Activated CD4-positive, alpha-beta T cell treated with anti-CD3 and anti-CD28 coated beads, Interleukin-2, amount 10 ng/mL, durations not matched to agents 7 days and 5 days (primary cell): ENCODE measurements around the gene TMSB15B. TPM values are rescaled to one million over a fixed set of nuclear protein-coding genes. Genes with fewer than 3 reads are reported as not detected.
"Not testable (repeated sequence)": the region's sequence is repeated elsewhere in the genome, so short reads cannot be mapped to it uniquely, and the experiment has no call there.

Experiments
- CTCF ChIA-PET: fragments of 350-600 bp; sonication (Branson Sonifier 250); formaldehyde crosslinking; loops from one replicate; lab custom pipeline; 2021; ENCODE audit warnings: antibody characterized with exemption; lab: Charles Lee
- POLR2A ChIA-PET: fragments of 350-600 bp; sonication (Branson Sonifier 250); formaldehyde crosslinking; loops from one replicate; lab custom pipeline; 2021; ENCODE audit warnings: antibody characterized with exemption; lab: Charles Lee
- DNase-seq: peaks from one replicate; pipeline ENCODE4 v3.0.0-alpha.2; 2020
- H3K27ac Mint-ChIP-seq: one replicate; pipeline ENCODE4 v1.8.0; 2021; ENCODE audit warnings: mild to moderate bottlenecking, moderate library complexity, mixed read lengths
- H3K27me3 Mint-ChIP-seq: one replicate; pipeline ENCODE4 v1.8.0; 2021; ENCODE audit warnings: mixed read lengths
- H3K36me3 Mint-ChIP-seq: one replicate; pipeline ENCODE4 v1.8.0; 2021; ENCODE audit warnings: low read depth, mixed read lengths
- H3K4me1 Mint-ChIP-seq: one replicate; pipeline ENCODE4 v1.8.0; 2021; ENCODE audit warnings: mixed read lengths
- H3K4me3 Mint-ChIP-seq: one replicate; pipeline ENCODE4 v1.8.0; 2021; ENCODE audit warnings: mild to moderate bottlenecking, moderate library complexity, mixed read lengths
- H3K9me3 Mint-ChIP-seq: one replicate; pipeline ENCODE4 v1.8.0; 2021; ENCODE audit warnings: mixed read lengths
- total RNA-seq, 2 experiments: library from RNA; stranded (reverse); gene quantifications; one replicate each; pipeline ENCODE4 v1.2.3, GENCODE V29; 2021

The TMSB15B gene
- total RNA-seq, 2 experiments from 2014 or later, result 6.3 to 8.7 TPM

DNA sequence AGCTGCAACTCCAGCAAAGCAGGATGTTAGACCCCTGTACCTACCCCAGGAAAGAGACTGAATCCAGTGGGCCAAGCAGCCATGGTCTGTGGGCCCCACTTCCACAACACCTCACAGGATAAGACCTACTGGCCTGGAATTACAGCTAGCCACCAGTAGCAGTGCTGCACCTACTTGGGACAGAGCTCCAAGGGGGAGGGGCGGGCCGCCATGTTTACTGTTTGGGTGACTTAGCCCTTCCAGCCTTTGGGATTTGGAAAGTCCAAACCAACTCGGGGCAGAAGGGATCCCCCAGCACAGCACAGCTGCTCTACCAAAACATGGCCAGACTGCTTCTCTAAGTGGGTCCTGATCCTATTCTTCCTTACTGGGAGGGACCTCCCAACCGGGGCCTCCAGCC is 9.1 kb upstream of the TMSB15B start:
- no peaks in the 10 kb centered on the region for H3K4me1 Mint-ChIP-seq
- ChIA-PET CTCF (interaction anchor here (0.9 kb wide), 1 partner anchor 114 kb away, joined by 3 read pairs; no protein-coding TSS in a partner anchor), POLR2A (no interaction called here)
- no peaks in the 10 kb centered on the region for H3K27me3 Mint-ChIP-seq
- H3K9me3 Mint-ChIP-seq, result no peaks in the 10 kb centered on the region
- H3K4me3 Mint-ChIP-seq, result no peak overlapping the region
- H3K36me3 Mint-ChIP-seq, result no peaks in the 10 kb centered on the region
- no peak for DNase-seq
- H3K27ac Mint-ChIP-seq, result no peak overlapping the region

- H3K9me3 Mint-ChIP-seq, result no peaks in the 10 kb centered on the region
- no peak overlapping the region for H3K27ac Mint-ChIP-seq
- no peaks in the 10 kb centered on the region for H3K27me3 Mint-ChIP-seq
- no peaks in the 10 kb centered on the region for H3K36me3 Mint-ChIP-seq
- ChIA-PET POLR2A (no interaction called here), CTCF (interaction anchor here (0.6 to 1.9 kb wide), 2 partner anchors 23 to 499 kb away, joined by 4 to 5 read pairs; no protein-coding TSS in a partner anchor)
- no peak for DNase-seq
- H3K4me1 Mint-ChIP-seq, result no peaks in the 10 kb centered on the region
- H3K4me3 Mint-ChIP-seq, result no peak overlapping the region
These were observed 8.2 kb upstream of the TMSB15B start for GRCh38 chrX:103954259-103954658.

DNA sequence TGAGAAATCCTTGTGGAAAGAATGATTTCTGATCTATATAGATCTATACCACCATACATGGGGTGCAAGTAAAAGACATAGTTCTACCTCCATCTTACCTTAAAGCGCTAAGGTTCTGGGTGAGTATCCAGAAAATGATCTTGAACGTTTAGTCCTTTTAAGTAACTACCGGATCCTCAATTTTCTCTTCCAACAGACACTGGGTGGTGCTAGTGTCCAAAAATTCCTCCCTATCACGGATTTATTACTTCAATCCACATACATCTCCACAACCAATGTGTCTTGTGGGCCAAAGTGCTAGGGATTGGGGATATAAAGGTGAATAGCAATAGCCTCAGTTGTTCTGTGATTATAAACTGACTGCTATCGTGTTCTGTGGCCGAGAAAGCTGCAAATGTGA is 1.8 kb upstream of the TMSB15B start:
- POLR2A ChIA-PET, CTCF ChIA-PET, H3K9me3 Mint-ChIP-seq, H3K27me3 Mint-ChIP-seq, H3K4me1 Mint-ChIP-seq, H3K4me3 Mint-ChIP-seq, H3K36me3 Mint-ChIP-seq, DNase-seq, H3K27ac Mint-ChIP-seq: not testable (repeated sequence)

DNA sequence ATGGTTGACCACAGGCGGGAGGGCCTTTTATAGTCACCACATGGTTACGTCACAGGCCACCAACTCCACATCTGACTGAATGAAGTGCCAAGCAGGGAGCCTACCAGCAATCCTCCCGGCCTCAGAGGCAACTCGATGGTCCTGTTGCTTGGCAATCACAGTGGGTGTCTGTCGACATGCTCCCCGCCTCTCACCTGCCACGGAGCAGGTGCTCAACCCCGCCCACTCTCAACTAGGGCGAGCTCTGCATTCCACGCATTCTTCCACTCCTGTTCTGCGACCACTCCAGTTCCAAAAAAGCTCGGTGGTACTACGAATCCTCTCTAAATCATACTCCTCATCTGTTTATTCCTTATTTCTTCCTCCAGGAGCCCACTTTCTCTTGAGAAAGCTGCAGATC is 21.1 kb downstream of the TMSB15B start:
- H3K36me3 Mint-ChIP-seq, H3K4me1 Mint-ChIP-seq, DNase-seq, H3K4me3 Mint-ChIP-seq, H3K27ac Mint-ChIP-seq, CTCF ChIA-PET, H3K27me3 Mint-ChIP-seq, H3K9me3 Mint-ChIP-seq, POLR2A ChIA-PET: not testable (repeated sequence)

- Mint-ChIP-seq H3K4me1 (no peaks in the 10 kb centered on the region), H3K27me3 (no peaks in the 10 kb centered on the region), H3K27ac (no peak overlapping the region), H3K36me3 (no peaks in the 10 kb centered on the region), H3K9me3 (no peaks in the 10 kb centered on the region), H3K4me3 (no peak overlapping the region)
- no peak for DNase-seq
- ChIA-PET POLR2A (no interaction called here), CTCF (no interaction called here)
These were observed 36.8 kb downstream of the TMSB15B start for GRCh38 chrX:103999234-103999633.

DNA sequence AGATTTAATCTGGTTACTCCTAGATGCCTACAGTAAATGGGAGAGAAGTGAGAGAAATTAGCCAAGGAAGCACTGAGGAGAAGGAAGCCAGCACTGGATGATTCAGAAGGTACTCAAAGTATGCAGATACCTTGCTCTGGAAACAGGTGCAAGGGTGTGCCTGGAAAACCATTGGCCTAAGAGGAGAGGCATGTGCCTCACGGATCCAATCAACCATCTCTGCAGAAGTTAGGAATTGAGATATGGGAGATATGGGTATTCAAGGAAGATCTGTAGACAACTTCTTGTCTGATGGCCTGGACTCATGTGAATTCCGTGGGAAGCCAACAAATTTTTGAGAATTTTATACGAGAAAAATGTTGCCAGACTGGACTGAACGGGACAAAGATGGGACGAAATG is 46.4 kb downstream of the TMSB15B start:
- H3K27me3 Mint-ChIP-seq, result no peaks in the 10 kb centered on the region

GRCh38 chrX:104013158-104013557 is 50.7 kb downstream of the TMSB15B start:
- no peak overlapping the region for H3K4me3 Mint-ChIP-seq
- H3K9me3 Mint-ChIP-seq, result no peaks in the 10 kb centered on the region
- no peaks in the 10 kb centered on the region for H3K36me3 Mint-ChIP-seq
- no peak overlapping the region for H3K27ac Mint-ChIP-seq
- no peaks in the 10 kb centered on the region for H3K27me3 Mint-ChIP-seq
- POLR2A ChIA-PET, result no interaction called here
- CTCF ChIA-PET, result no interaction called here
- no peaks in the 10 kb centered on the region for H3K4me1 Mint-ChIP-seq
- DNase-seq, result no peak

More for the DNA sequence above, 46.4 kb downstream of the TMSB15B start:
- ChIA-PET CTCF (no interaction called here), POLR2A (no interaction called here)
- no peak for DNase-seq
- H3K4me1 Mint-ChIP-seq, result no peaks in the 10 kb centered on the region
- no peak overlapping the region for H3K4me3 Mint-ChIP-seq
- H3K36me3 Mint-ChIP-seq, result no peaks in the 10 kb centered on the region
- no peak overlapping the region for H3K27ac Mint-ChIP-seq
- H3K9me3 Mint-ChIP-seq, result no peaks in the 10 kb centered on the region

DNA sequence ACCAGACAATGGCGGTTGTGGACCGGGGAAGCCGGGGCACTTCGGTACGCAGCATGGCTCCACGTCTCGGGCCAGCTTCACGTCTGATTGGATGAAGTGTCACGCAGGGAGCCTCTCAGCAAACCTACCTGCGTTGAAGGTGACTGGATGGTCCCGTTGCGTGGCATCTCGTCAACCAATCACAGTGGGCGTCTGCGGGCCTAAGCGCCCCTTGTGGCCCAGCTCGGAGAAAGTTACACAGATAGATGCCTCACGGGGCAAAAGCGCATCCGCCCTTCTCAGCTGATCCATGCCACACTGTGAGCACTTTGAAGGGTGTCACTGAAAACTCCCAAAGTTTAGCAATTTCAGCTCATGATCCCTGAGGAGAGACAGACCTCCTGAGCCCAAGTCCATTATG is 51.2 kb downstream of the TMSB15B start, which contains the start of gene H2BW1:
Gene H2BW1, minus strand, starts transcription at position 103 of the 400 bp plus-strand sequence. CDS start 132 bp downstream, outside the sequence.
- H3K4me3 Mint-ChIP-seq, result no peak within 1 kb of the TSS
- no peaks in the 10 kb centered on the region for H3K9me3 Mint-ChIP-seq
- no peaks in the 10 kb centered on the region for H3K36me3 Mint-ChIP-seq
- H3K4me1 Mint-ChIP-seq, result no peaks in the 10 kb centered on the region
- POLR2A ChIA-PET, result no interaction called here
- no peak for DNase-seq
- CTCF ChIA-PET, result no interaction called here
- H3K27me3 Mint-ChIP-seq, result no peaks in the 10 kb centered on the region
- no peak within 1 kb of the TSS for H3K27ac Mint-ChIP-seq

- POLR2A ChIA-PET, CTCF ChIA-PET: not testable (repeated sequence)
These were observed 53.1 kb downstream of the TMSB15B start for GRCh38 chrX:104015576-104015975.

More at GRCh38 chrX:104015576-104015975, 53.1 kb downstream of the TMSB15B start:
- not testable (repeated sequence) for DNase-seq, H3K36me3 Mint-ChIP-seq, H3K27me3 Mint-ChIP-seq, H3K9me3 Mint-ChIP-seq, H3K4me1 Mint-ChIP-seq, H3K4me3 Mint-ChIP-seq, H3K27ac Mint-ChIP-seq

Other genes with a start within 250 kb of the TMSB15B start
- not detected for gene PLP1, start 185.8 kb upstream of the TMSB15B start, total RNA-seq
- gene RAB9B, start 130.4 kb upstream of the TMSB15B start, total RNA-seq, result under 1 TPM; 0.40 to 0.48 TPM
- gene H2BW1, start 51.1 kb downstream of the TMSB15B start, total RNA-seq, result not detected
- gene H2BW2, start 77.3 kb downstream of the TMSB15B start, total RNA-seq, result under 1 TPM in 1 of 2 experiments, not detected in 1; 0.10 TPM
- 1 to 10 TPM; 4.1 to 4.4 TPM for gene TMSB15C, start 113.6 kb downstream of the TMSB15B start, total RNA-seq
- under 1 TPM; 0.64 to 0.65 TPM for gene ZCCHC18, start 149.9 kb downstream of the TMSB15B start, total RNA-seq
- 10 to 100 TPM in 1 of 2 experiments, 1 to 10 TPM in 1; 6.3 to 10.3 TPM for gene SLC25A53, start 194.4 kb downstream of the TMSB15B start, total RNA-seq
- gene FAM199X, start 203.8 kb downstream of the TMSB15B start, total RNA-seq, result 10 to 100 TPM; 11.0 to 12.4 TPM